MCF 10A (cell line): Measurements from ENCODE around the gene PLEKHA5. TPM values are rescaled to one million over a fixed set of nuclear protein-coding genes. Genes with fewer than 3 reads are reported as not detected.
A peak's percentile ranks its signal among the peaks of the same experiment; 100 is the strongest.

Experiments used
- BruUV-seq: library from RNA; stranded (reverse); fragments of 400-500 nt; replicated peaks from 2 replicates; lab custom pipeline; 2021; lab: Mats Ljungman, UMichigan
- CTCF ChIA-PET: fragments of 300-600 bp; sonication (Branson Sonifier 250); formaldehyde crosslinking; extraction: SDS; loops from one replicate; lab custom pipeline; 2021; ENCODE audit warnings: antibody characterized with exemption, inconsistent platforms; lab: Yijun Ruan, JAX
- POLR2A ChIA-PET: fragments of 300-600, 350-650 bp; sonication (Branson Sonifier 250); formaldehyde crosslinking; extraction: SDS; loops from one replicate; lab custom pipeline; 2020; ENCODE audit warnings: antibody characterized with exemption, inconsistent platforms; lab: Yijun Ruan, JAX
- DNase-seq: peaks from one replicate; pipeline ENCODE4 v3.0.0-alpha.2; 2018; ENCODE audit not compliant: unreplicated experiment
- H3K27ac Mint-ChIP-seq: one replicate; pipeline ENCODE4 v1.8.0; 2022; ENCODE audit warnings: mild to moderate bottlenecking, low read depth, mixed read lengths; ENCODE audit not compliant: unreplicated experiment
- H3K27me3 Mint-ChIP-seq: one replicate; pipeline ENCODE4 v1.8.0; 2022; ENCODE audit warnings: mixed read lengths; ENCODE audit not compliant: insufficient read depth, unreplicated experiment
- H3K36me3 Mint-ChIP-seq: one replicate; pipeline ENCODE4 v1.8.0; 2022; ENCODE audit warnings: mild to moderate bottlenecking, moderate library complexity, mixed read lengths; ENCODE audit not compliant: insufficient read depth, unreplicated experiment
- H3K4me1 Mint-ChIP-seq: one replicate; pipeline ENCODE4 v1.8.0; 2022; ENCODE audit warnings: mixed read lengths; ENCODE audit not compliant: insufficient read depth, unreplicated experiment
- H3K4me3 Mint-ChIP-seq: one replicate; pipeline ENCODE4 v1.8.0; 2022; ENCODE audit warnings: mild to moderate bottlenecking, moderate library complexity, mixed read lengths; ENCODE audit not compliant: unreplicated experiment
- H3K9me3 Mint-ChIP-seq: one replicate; pipeline ENCODE4 v1.8.0; 2022; ENCODE audit warnings: mixed read lengths; ENCODE audit not compliant: unreplicated experiment
- CTCF ChIP-seq: fragments of 200-600 bp; IDR thresholded peaks from one replicate; pipeline ENCODE4 v1.8.0; 2022; ENCODE audit warnings: antibody characterized with exemption, mild to moderate bottlenecking; ENCODE audit not compliant: unreplicated experiment
- intact Hi-C: fragments of 100-400 bp; cut with micrococcal nuclease; formaldehyde crosslinking; loops from 2 replicates; pipeline ENCODE4 v1.14.1; 2022
- total RNA-seq: library from RNA; stranded (reverse); gene quantifications from 2 replicates; pipeline ENCODE4 v1.2.3, GENCODE V29; 2022

The PLEKHA5 gene
- total RNA-seq, 1 experiment from 2014 or later: 25.2 TPM

DNA sequence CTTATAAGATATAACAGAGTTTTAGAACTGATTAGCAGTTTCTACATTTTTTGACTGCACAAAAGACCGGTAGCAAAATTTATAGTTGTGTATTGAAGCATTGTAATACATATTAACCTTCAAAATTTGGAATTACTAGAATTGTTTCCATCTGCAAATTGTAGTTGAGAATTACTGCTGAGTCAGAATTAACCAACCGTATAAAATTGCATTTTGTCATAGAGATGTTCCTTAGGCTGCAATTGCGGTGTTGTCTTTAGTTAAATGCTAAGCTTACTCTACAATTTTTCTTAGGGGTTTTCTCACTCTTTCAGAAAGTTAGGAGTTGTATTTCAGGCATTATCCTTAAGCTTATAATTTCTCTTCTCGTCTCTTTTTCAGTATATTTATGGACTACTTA is 132.2 kb downstream of the PLEKHA5 start:
- no peaks in the 10 kb centered on the region for H3K27me3 Mint-ChIP-seq
- no peak overlapping the region for H3K4me3 Mint-ChIP-seq
- intact Hi-C loops: no loop called here
- DNase-seq: no peak
- H3K4me1 Mint-ChIP-seq: no peaks in the 10 kb centered on the region
- no peak for TF ChIP-seq CTCF
- no peaks in the 10 kb centered on the region for H3K9me3 Mint-ChIP-seq
- POLR2A ChIA-PET: interaction anchor here (0.9 kb wide), 1 partner anchor 10 kb away, joined by 3 read pairs; no protein-coding TSS in a partner anchor
- no TSS peak for BruUV-seq
- H3K36me3 Mint-ChIP-seq: peaks cover 20% of the 10 kb centered on the region
- CTCF ChIA-PET: interaction anchor here (0.6 to 1.6 kb wide), 4 partner anchors 12 to 1217 kb away, joined by 3 to 4 read pairs (median 3); no protein-coding TSS in a partner anchor
- H3K27ac Mint-ChIP-seq: no peak overlapping the region

DNA sequence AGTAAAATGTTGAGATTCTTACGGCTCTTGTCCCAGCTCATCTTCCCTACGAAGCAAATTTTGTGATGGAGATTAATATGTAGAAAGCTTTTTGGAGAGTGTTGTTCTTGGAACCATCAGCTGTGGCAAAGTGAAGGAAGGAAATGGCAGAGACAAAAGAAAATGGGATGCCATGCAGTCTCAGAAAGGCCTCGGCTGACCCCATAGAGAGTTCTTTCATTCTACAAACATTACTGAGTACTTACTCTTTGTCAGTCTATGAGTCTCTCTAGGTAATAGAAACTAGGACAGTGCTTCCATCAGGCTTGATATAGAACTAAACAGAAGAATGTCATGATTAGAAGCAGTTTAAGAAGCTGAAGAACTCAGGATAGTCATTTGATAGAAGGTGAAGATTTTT is 134.1 kb downstream of the PLEKHA5 start:
- intact Hi-C loops: no loop called here
- Mint-ChIP-seq H3K4me3 (no peak overlapping the region), H3K36me3 (peaks cover 26% of the 10 kb centered on the region), H3K27ac (no peak overlapping the region), H3K27me3 (no peaks in the 10 kb centered on the region), H3K4me1 (no peaks in the 10 kb centered on the region), H3K9me3 (no peaks in the 10 kb centered on the region)
- ChIA-PET POLR2A (interaction anchor here (1.1 kb wide), 1 partner anchor 11 kb away, joined by 3 read pairs; no protein-coding TSS in a partner anchor), CTCF (interaction anchor here (0.6 to 1.5 kb wide), 3 partner anchors 42 to 118 kb away, joined by 3 to 4 read pairs (median 3); no protein-coding TSS in a partner anchor)
- no peak for DNase-seq
- BruUV-seq: no TSS peak
- no peak for TF ChIP-seq CTCF

DNA sequence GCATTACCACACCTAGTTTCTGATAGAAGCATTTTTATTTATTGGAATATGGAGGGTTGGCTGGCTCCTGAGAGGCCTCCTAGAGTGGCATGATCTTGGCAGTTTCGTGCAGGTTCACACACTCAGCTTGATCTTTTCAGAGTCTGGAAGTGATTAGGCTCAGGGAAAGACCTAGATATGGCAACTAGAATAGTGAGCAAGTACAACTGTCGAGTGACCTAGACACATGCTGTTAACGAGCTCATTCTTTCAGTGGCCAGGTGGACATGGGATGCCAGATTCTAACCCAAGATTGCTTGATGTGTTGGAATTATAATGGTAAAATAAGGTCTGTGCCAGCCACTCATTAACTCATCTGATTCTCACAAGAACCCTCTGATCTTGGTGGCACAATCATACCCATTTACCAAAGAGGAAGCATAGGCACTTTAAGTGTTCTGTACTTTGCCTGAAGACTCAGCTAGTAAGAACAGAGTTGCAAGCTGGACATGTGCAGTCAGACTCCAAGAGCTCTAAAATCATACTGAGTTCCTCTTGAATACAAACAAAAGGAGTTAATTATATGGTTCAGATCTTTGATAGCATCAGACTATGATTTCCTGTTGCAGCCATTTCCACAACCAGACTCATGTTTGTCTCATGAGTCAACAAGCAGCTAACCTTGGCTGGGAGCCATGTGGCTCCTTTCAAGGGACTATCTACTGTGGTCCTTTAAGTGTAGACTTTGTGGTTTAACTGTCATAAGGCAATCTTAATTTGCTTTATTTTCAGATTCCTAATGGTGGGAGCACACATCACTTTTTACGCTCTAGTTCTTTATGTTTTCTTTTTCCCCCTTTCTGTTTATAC is 144.2 kb downstream of the PLEKHA5 start:
- ChIA-PET CTCF (interaction anchor here (0.9 to 1.6 kb wide), 4 partner anchors 12 to 414 kb away, joined by 3 to 9 read pairs (median 5); no protein-coding TSS in a partner anchor), POLR2A (interaction anchor here (0.8 to 1.2 kb wide), 5 partner anchors 10 to 39 kb away, joined by 3 to 6 read pairs (median 3); no protein-coding TSS in a partner anchor)
- Mint-ChIP-seq H3K4me1 (peaks cover 21% of the 10 kb centered on the region), H3K36me3 (peaks cover 31% of the 10 kb centered on the region), H3K27me3 (no peaks in the 10 kb centered on the region), H3K27ac (peak overlapping the region; percentile 27), H3K4me3 (no peak overlapping the region), H3K9me3 (no peaks in the 10 kb centered on the region)
- BruUV-seq: no TSS peak
- DNase-seq: peak; percentile 95
- no peak for TF ChIP-seq CTCF
- intact Hi-C loops: no loop called here

GRCh38 chr12:19276767-19277166 is 147.2 kb downstream of the PLEKHA5 start:
- CTCF ChIA-PET: interaction anchor here (0.6 to 1.3 kb wide), 3 partner anchors 47 to 866 kb away, joined by 3 to 7 read pairs (median 5); no protein-coding TSS in a partner anchor
- no peak overlapping the region for H3K27ac Mint-ChIP-seq
- peaks cover 40% of the 10 kb centered on the region for H3K36me3 Mint-ChIP-seq
- H3K27me3 Mint-ChIP-seq: no peaks in the 10 kb centered on the region
- DNase-seq: no peak
- no peaks in the 10 kb centered on the region for H3K9me3 Mint-ChIP-seq
- POLR2A ChIA-PET: interaction anchor here (1.9 kb wide), 1 partner anchor 11 kb away, joined by 7 read pairs; no protein-coding TSS in a partner anchor
- H3K4me3 Mint-ChIP-seq: no peak overlapping the region
- intact Hi-C loops: no loop called here
- no TSS peak for BruUV-seq
- no peak for TF ChIP-seq CTCF
- peaks cover 21% of the 10 kb centered on the region for H3K4me1 Mint-ChIP-seq
